Measurements from ENCODE around the gene GSTO2. TPM values are rescaled to one million over a fixed set of nuclear protein-coding genes. Genes with fewer than 3 reads are reported as not detected.

GSTO2 gene
- total RNA-seq, 1 donor from 2014 or later, result 24.0 TPM

- Histone ChIP-seq H3K27me3 (ENCODE audit: control insufficient read depth, insufficient read depth, low read length) (no peaks in the 10 kb centered on the region), H3K4me3 (ENCODE audit: low read depth, low read length) (no peak overlapping the region), H3K36me3 (ENCODE audit: control insufficient read depth, insufficient read depth, low read length) (no peaks in the 10 kb centered on the region)
- DNase-seq (ENCODE audit: low read depth), result no peak
- TF ChIP-seq, protein P1, sequence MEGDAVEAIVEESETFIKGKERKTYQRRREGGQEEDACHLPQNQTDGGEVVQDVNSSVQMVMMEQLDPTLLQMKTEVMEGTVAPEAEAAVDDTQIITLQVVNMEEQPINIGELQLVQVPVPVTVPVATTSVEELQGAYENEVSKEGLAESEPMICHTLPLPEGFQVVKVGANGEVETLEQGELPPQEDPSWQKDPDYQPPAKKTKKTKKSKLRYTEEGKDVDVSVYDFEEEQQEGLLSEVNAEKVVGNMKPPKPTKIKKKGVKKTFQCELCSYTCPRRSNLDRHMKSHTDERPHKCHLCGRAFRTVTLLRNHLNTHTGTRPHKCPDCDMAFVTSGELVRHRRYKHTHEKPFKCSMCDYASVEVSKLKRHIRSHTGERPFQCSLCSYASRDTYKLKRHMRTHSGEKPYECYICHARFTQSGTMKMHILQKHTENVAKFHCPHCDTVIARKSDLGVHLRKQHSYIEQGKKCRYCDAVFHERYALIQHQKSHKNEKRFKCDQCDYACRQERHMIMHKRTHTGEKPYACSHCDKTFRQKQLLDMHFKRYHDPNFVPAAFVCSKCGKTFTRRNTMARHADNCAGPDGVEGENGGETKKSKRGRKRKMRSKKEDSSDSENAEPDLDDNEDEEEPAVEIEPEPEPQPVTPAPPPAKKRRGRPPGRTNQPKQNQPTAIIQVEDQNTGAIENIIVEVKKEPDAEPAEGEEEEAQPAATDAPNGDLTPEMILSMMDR (IDR thresholded peaks at IDR 0.05; ENCODE audit: insufficient read depth, low read length, poor library complexity, severe bottlenecking), result no peak
Measured at GRCh38 chr10:104317269-104317710, 48.3 kb downstream of the GSTO2 start.

DNA sequence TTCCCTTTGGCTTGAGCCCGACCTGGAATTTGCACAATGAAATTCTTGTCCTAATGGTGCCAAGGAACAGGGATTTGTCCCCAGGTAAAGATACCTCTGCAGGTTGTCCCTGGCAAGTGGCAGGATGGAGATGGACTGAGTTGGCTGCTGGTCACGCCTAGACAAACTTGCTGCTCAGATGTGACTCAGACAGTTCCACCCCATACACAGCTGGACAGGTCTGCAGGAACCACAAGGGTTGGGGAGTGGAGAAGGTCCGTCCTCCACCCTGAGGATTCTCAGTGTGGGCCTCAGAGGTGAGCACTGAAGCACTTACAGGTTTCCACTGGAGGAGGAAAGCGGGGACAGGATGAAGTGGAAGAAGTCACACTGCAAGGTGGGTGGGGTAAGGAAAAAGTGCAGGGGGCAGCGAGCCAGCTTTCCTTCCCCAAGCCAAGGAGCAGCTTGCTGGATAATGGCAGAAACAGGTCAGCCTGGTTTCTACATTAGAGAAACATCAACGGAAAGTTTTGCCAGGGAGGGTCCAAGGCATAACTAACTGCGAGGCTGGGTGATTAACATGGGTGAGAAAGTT lies 48.8 kb downstream of the GSTO2 start:
- TF ChIP-seq, protein P1 (IDR thresholded peaks at IDR 0.05; ENCODE audit: insufficient read depth, low read length, poor library complexity, severe bottlenecking), result no peak
- Histone ChIP-seq H3K36me3 (ENCODE audit: control insufficient read depth, insufficient read depth, low read length) (no peaks in the 10 kb centered on the region), H3K4me3 (ENCODE audit: low read depth, low read length) (no peak overlapping the region), H3K27me3 (ENCODE audit: control insufficient read depth, insufficient read depth, low read length) (no peaks in the 10 kb centered on the region)
- no peak for DNase-seq (ENCODE audit: low read depth)

DNA sequence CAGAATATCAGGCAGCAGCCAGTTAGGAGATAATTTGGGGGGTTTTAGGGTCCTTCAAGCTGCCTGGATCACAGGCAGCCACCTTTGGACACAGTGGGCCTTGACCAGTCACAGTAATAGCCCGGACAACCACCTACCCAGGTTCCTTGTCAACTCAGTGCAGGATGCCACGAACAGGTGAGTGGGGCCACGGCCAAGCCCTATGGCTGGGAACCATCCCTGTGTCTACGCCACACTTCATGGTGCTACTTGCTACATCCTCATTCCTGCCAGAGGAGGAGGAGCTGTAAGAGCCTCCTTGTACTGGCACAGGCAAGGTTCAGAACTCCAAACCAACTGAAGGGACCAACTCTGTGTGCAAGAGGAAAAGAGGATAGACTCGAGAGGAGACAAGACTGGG lies 49.3 kb downstream of the GSTO2 start:
- no peak overlapping the region for H3K4me3 ChIP-seq (ENCODE audit: low read depth, low read length)
- DNase-seq (ENCODE audit: low read depth), result no peak
- H3K36me3 ChIP-seq (ENCODE audit: control insufficient read depth, insufficient read depth, low read length), result no peaks in the 10 kb centered on the region
- no peaks in the 10 kb centered on the region for H3K27me3 ChIP-seq (ENCODE audit: control insufficient read depth, insufficient read depth, low read length)
- TF ChIP-seq, protein P1 (IDR thresholded peaks at IDR 0.05; ENCODE audit: insufficient read depth, low read length, poor library complexity, severe bottlenecking), result no peak

DNA sequence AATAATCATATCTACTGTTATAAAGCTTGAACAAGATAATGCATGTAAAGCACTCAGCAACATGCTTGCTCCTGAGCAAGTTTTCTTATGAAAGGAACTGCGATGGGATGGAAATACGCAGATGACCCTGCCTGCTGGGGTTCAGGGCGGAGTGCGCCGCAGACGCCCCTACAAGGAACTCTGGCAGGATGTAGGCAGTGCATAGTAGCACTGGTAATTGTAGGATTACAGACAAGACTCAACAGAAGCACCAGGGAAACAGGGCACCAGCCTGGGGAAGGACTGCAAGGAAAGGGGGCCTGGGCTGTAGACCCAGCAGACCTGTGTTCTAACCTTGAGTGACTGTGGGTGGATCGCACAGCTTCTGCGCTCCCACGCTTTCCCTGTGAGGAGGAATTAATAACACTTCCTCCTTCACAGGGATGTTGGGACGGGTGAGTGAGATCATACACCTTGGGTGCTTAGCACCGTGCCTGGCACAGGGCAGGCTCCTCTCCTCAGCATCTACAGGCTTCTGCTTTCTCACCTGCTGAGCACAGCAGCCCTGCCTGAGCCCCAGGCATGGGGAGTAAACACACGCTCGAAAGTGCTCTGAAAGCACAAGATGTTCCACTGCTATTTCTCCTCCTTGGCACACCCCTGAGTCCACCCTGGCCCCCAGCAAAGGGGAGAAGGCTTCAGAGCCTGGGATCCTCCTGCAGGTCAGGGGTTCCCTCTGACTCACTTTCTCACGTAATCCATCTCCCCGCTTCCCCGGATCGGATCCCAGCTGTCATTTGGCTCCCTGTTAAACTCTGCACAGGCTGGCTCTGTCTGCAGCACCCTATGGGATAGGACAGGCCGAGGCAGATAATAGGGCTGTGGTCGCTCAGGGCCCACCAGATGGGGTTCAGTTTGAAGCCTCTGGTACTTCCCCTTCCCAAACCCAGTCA lies 50.1 kb downstream of the GSTO2 start:
- TF ChIP-seq, protein P1 (IDR thresholded peaks at IDR 0.05; ENCODE audit: insufficient read depth, low read length, poor library complexity, severe bottlenecking), result no peak
- no peaks in the 10 kb centered on the region for H3K36me3 ChIP-seq (ENCODE audit: control insufficient read depth, insufficient read depth, low read length)
- H3K4me3 ChIP-seq (ENCODE audit: low read depth, low read length), result no peak overlapping the region
- no peak for DNase-seq (ENCODE audit: low read depth)
- H3K27me3 ChIP-seq (ENCODE audit: control insufficient read depth, insufficient read depth, low read length), result no peaks in the 10 kb centered on the region

- no peaks in the 10 kb centered on the region for H3K27me3 ChIP-seq (ENCODE audit: control insufficient read depth, insufficient read depth, low read length)
- no peak overlapping the region for H3K4me3 ChIP-seq (ENCODE audit: low read depth, low read length)
- TF ChIP-seq, protein P1 (IDR thresholded peaks at IDR 0.05; ENCODE audit: insufficient read depth, low read length, poor library complexity, severe bottlenecking), result no peak
- no peaks in the 10 kb centered on the region for H3K36me3 ChIP-seq (ENCODE audit: control insufficient read depth, insufficient read depth, low read length)
- no peak for DNase-seq (ENCODE audit: low read depth)
Measured at GRCh38 chr10:104321226-104321625, 52.2 kb downstream of the GSTO2 start.
